ENCODE measurements around the gene MGAT5.

DNA sequence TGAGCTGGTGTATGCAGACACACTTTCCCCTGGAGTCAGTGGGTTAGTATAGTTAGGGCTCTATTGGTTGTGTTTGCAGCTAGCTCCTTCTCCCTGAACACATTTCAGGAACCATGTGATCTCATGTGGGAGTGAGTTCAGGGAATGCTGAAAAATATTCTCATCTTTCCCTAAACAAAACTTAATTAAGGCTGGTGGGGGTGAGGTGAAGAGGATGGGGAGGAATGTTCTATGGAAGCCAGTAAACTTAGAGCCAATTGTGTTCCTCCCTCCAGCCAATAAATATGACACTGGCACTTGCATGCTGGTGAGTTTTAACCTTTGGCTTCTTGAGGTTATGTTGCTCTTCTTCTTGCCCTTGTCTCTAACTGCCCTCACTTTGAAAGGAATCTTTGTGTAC, 952 bp downstream of the MGAT5 start:
- TF ChIP-seq, protein P1, sequence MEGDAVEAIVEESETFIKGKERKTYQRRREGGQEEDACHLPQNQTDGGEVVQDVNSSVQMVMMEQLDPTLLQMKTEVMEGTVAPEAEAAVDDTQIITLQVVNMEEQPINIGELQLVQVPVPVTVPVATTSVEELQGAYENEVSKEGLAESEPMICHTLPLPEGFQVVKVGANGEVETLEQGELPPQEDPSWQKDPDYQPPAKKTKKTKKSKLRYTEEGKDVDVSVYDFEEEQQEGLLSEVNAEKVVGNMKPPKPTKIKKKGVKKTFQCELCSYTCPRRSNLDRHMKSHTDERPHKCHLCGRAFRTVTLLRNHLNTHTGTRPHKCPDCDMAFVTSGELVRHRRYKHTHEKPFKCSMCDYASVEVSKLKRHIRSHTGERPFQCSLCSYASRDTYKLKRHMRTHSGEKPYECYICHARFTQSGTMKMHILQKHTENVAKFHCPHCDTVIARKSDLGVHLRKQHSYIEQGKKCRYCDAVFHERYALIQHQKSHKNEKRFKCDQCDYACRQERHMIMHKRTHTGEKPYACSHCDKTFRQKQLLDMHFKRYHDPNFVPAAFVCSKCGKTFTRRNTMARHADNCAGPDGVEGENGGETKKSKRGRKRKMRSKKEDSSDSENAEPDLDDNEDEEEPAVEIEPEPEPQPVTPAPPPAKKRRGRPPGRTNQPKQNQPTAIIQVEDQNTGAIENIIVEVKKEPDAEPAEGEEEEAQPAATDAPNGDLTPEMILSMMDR (IDR thresholded peaks at IDR 0.05), result no peak
- TF ChIP-seq POLR2A (IDR thresholded peaks at IDR 0.05), result no peak

Measured in uterus (tissue), 2 donors.